H9 (cell line): ENCODE measurements around the gene EIF3F. TPM values are rescaled to one million over a fixed set of nuclear protein-coding genes. Genes with fewer than 3 reads are reported as not detected.

Source experiments
- DNase-seq: peaks from one replicate; pipeline ENCODE4 v3.0.0-alpha.2; 2017
- H2AFZ ChIP-seq: one replicate; pipeline ENCODE4 v1.6.1; 2013; ENCODE audit warnings: mild to moderate bottlenecking, low read length, control low read depth, moderate library complexity
- H2AK5ac ChIP-seq: 2 replicates; pipeline ENCODE4 v1.6.1; 2013; ENCODE audit warnings: low read length, control low read depth, mixed read lengths; ENCODE audit not compliant: insufficient read length
- H2BK120ac ChIP-seq: one replicate; pipeline ENCODE4 v1.6.1; 2013; ENCODE audit warnings: low read depth, mild to moderate bottlenecking, low read length, control low read depth, inconsistent platforms; ENCODE audit not compliant: poor library complexity, severe bottlenecking
- H2BK12ac ChIP-seq: 2 replicates; pipeline ENCODE4 v1.6.1; 2013; ENCODE audit warnings: low read length, control low read depth, mixed read lengths, low read depth; ENCODE audit not compliant: insufficient read length
- H2BK15ac ChIP-seq: 2 replicates; pipeline ENCODE4 v1.6.1; 2013; ENCODE audit warnings: low read depth, low read length, control low read depth
- H2BK20ac ChIP-seq: one replicate; pipeline ENCODE4 v1.6.1; 2013; ENCODE audit warnings: low read depth, mild to moderate bottlenecking, low read length, control low read depth, inconsistent platforms; ENCODE audit not compliant: poor library complexity, severe bottlenecking
- H2BK5ac ChIP-seq: 2 replicates; pipeline ENCODE4 v1.6.1; 2013; ENCODE audit warnings: low read length, control low read depth, mixed read lengths; ENCODE audit not compliant: insufficient read length
- H3K14ac ChIP-seq: 2 replicates; pipeline ENCODE4 v1.6.1; 2013; ENCODE audit warnings: low read length, control low read depth; ENCODE audit not compliant: insufficient read depth
- H3K18ac ChIP-seq: 2 replicates; pipeline ENCODE4 v1.6.1; 2013; ENCODE audit warnings: low read depth, mild to moderate bottlenecking, mixed read lengths, low read length, control low read depth; ENCODE audit not compliant: insufficient read length
- H3K23ac ChIP-seq: 2 replicates; pipeline ENCODE4 v1.6.1; 2013; ENCODE audit warnings: low read length, control low read depth, mixed read lengths, low read depth; ENCODE audit not compliant: insufficient read length
- H3K23me2 ChIP-seq: 2 replicates; pipeline ENCODE4 v1.6.1; 2013; ENCODE audit warnings: low read depth, mild to moderate bottlenecking, mixed read lengths, low read length, control low read depth; ENCODE audit not compliant: insufficient read length, poor library complexity, severe bottlenecking
- H3K27ac ChIP-seq: 2 replicates; pipeline ENCODE4 v1.5.1; 2013; ENCODE audit warnings: low read length, control low read depth, mixed read lengths, low read depth; ENCODE audit not compliant: insufficient read length
- H3K27me3 ChIP-seq: 2 replicates; pipeline ENCODE4 v1.6.1; 2013; ENCODE audit warnings: low read length, control low read depth, inconsistent platforms; ENCODE audit not compliant: insufficient read depth
- H3K4ac ChIP-seq: 2 replicates; pipeline ENCODE4 v1.6.1; 2013; ENCODE audit warnings: low read depth, mild to moderate bottlenecking, control low read depth, inconsistent platforms, low read length, moderate library complexity
- H3K4me1 ChIP-seq: 2 replicates; pipeline ENCODE4 v1.6.1; 2013; ENCODE audit warnings: low read length, control low read depth, inconsistent platforms; ENCODE audit not compliant: insufficient read depth
- H3K4me2 ChIP-seq: 2 replicates; pipeline ENCODE4 v1.6.1; 2013; ENCODE audit warnings: low read length, control low read depth, mixed read lengths; ENCODE audit not compliant: insufficient read length, insufficient read depth
- H3K56ac ChIP-seq: 2 replicates; pipeline ENCODE4 v1.6.1; 2013; ENCODE audit warnings: low read depth, mild to moderate bottlenecking, mixed read lengths, low read length, control low read depth; ENCODE audit not compliant: insufficient read length
- H3K79me1 ChIP-seq: 2 replicates; pipeline ENCODE4 v1.6.1; 2013; ENCODE audit warnings: low read depth, mild to moderate bottlenecking, moderate library complexity, low read length, control low read depth, inconsistent platforms; ENCODE audit not compliant: insufficient read depth, poor library complexity, severe bottlenecking
- H3K79me2 ChIP-seq: 2 replicates; pipeline ENCODE4 v1.6.1; 2013; ENCODE audit warnings: low read length, control low read depth, inconsistent platforms; ENCODE audit not compliant: insufficient read depth
- H3K9ac ChIP-seq: 2 replicates; pipeline ENCODE4 v1.6.1; 2013; ENCODE audit warnings: low read length, control low read depth, mixed read lengths; ENCODE audit not compliant: insufficient read length; ENCODE audit errors: extremely low read depth
- H3K9me3 ChIP-seq: one replicate; pipeline ENCODE4 v1.6.1; 2013; ENCODE audit warnings: low read depth, low read length, inconsistent platforms; ENCODE audit not compliant: control insufficient read depth
- H3T11ph ChIP-seq: one replicate; pipeline ENCODE4 v1.6.1; 2013; ENCODE audit warnings: mild to moderate bottlenecking, low read length, control low read depth, inconsistent platforms
- H4K20me1 ChIP-seq: one replicate; pipeline ENCODE4 v1.6.1; 2013; ENCODE audit not compliant: control insufficient read depth, insufficient read length, insufficient read depth
- H4K5ac ChIP-seq: 2 replicates; pipeline ENCODE4 v1.6.1; 2013; ENCODE audit warnings: low read depth, mild to moderate bottlenecking, mixed read lengths, low read length, control low read depth; ENCODE audit not compliant: insufficient read length
- H4K8ac ChIP-seq: replicated peaks from 2 replicates; pipeline ENCODE4 v1.6.1; 2013; ENCODE audit warnings: low read length, control low read depth, mixed read lengths, low read depth; ENCODE audit not compliant: insufficient read length
- H4K91ac ChIP-seq: 2 replicates; pipeline ENCODE4 v1.6.1; 2013; ENCODE audit warnings: low read depth, mild to moderate bottlenecking, moderate library complexity, mixed read lengths, low read length, control low read depth; ENCODE audit not compliant: insufficient read length
- H3K27ac Mint-ChIP-seq, 3 experiments: 2 replicates in 2 of 3; 3 replicates in 1 of 3; pipeline ENCODE4 v1.8.0; 2020 to 2021; ENCODE audit warnings: mixed read lengths in 3 of 3, mild to moderate bottlenecking in 1 of 3, moderate library complexity in 1 of 3
- H3K27me3 Mint-ChIP-seq: 2 replicates; pipeline ENCODE4 v1.8.0; 2021; ENCODE audit warnings: low read depth, mild to moderate bottlenecking, moderate library complexity, mixed read lengths
- H3K36me3 Mint-ChIP-seq, 3 experiments: 2 replicates in 2 of 3; 3 replicates in 1 of 3; pipeline ENCODE4 v1.8.0; 2020 to 2021; ENCODE audit warnings: low read depth in 3 of 3, mixed read lengths in 3 of 3; ENCODE audit not compliant: insufficient read depth in 1 of 3
- H3K4me1 Mint-ChIP-seq, 2 experiments: 2 replicates each; pipeline ENCODE4 v1.8.0; 2020; ENCODE audit warnings: mixed read lengths in 2 of 2
- H3K4me3 Mint-ChIP-seq, 2 experiments: 2 replicates in 1 of 2; 3 replicates in 1 of 2; pipeline ENCODE4 v1.8.0; 2020 to 2021; ENCODE audit warnings: mild to moderate bottlenecking in 2 of 2, mixed read lengths in 2 of 2, moderate library complexity in 1 of 2
- H3K9me3 Mint-ChIP-seq, 2 experiments: 2 replicates in 1 of 2; 3 replicates in 1 of 2; pipeline ENCODE4 v1.8.0; 2020; ENCODE audit warnings: mild to moderate bottlenecking in 2 of 2, mixed read lengths in 2 of 2, moderate library complexity in 1 of 2
- CTCF ChIP-seq: fragments of 200-600 bp; sonication (generic); conservative IDR thresholded peaks from 3 replicates; pipeline ENCODE4 v1.8.0; 2021; ENCODE audit warnings: antibody characterized with exemption, mild to moderate bottlenecking
- total RNA-seq: library from RNA; stranded (reverse); gene quantifications from 2 replicates; pipeline ENCODE4 v1.2.1, GENCODE V29; 2021

Gene EIF3F
- total RNA-seq, 1 experiment from 2014 or later: 348 TPM

DNA sequence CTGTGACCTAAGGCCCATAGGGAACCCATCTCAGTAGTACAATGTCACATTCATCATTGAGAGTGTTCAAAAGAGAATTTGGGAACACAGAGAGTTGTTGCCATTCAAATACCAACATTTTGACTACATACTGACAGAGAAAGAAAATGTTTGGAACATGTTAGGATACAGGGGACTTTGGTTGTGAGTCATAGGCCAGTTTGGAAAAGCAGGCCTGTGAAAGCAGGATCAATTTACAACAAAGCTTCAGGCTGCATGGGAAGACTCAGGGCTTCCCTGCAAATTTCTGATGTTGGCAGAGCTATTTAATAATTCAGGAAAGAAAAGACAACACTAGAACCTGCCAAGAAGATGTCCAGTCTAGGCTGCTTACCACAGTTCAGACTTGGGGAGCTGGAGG, 22.3 kb upstream of the EIF3F start:
- Histone ChIP-seq H2BK15ac (no peak overlapping the region), H3K9ac (no peak overlapping the region), H4K5ac (no peak overlapping the region), H3K56ac (no peak overlapping the region), H3K27me3 (no peaks in the 10 kb centered on the region), H3K4ac (no peak overlapping the region), H3K4me1 (no peaks in the 10 kb centered on the region; the same call in 1 of the 2 replicates), H3K4me2 (no peak overlapping the region), H4K8ac (no peak overlapping the region), H3K9me3 (no peaks in the 10 kb centered on the region), H2BK120ac (no peak overlapping the region), H3K18ac (no peak overlapping the region), H3K79me2 (no peaks in the 10 kb centered on the region), H2AK5ac (no peak overlapping the region), H3K79me1 (no peaks in the 10 kb centered on the region), H3T11ph (no peak overlapping the region), H3K23ac (no peak overlapping the region), H3K27ac (no peak overlapping the region), H2BK20ac (no peak overlapping the region), H4K91ac (no peak overlapping the region), H2BK12ac (no peak overlapping the region), H2BK5ac (no peak overlapping the region), H4K20me1 (no peaks in the 10 kb centered on the region), H3K23me2 (no peaks in the 10 kb centered on the region), H3K14ac (no peak overlapping the region), H2AFZ (no peak overlapping the region)
- 0 out of 2 replicates have a peak, but pooled peaks cover 3% of the 10 kb centered on the region for H3K27me3 Mint-ChIP-seq
- peaks cover 0 to 2% of the 10 kb centered on the region in 2 experiments; a peak in 3 of 5 replicates for H3K9me3 Mint-ChIP-seq
- no peak overlapping the region; a peak in 1 of 7 replicates for H3K27ac Mint-ChIP-seq
- H3K4me1 Mint-ChIP-seq: peaks cover 29 to 37% of the 10 kb centered on the region in 2 experiments
- peaks cover 0 to 1% (median 0%) of the 10 kb centered on the region in 3 experiments; a peak in 1 of 7 replicates for H3K36me3 Mint-ChIP-seq
- H3K4me3 Mint-ChIP-seq: no peak overlapping the region
- no peak for DNase-seq
- no peak for TF ChIP-seq CTCF
